Upper lobe of left lung (tissue), 4 donors: Measurements from ENCODE around the gene PHYKPL.

Experiments
- POLR2A ChIP-seq, 4 donors: fragments of 450-650 bp; IDR thresholded peaks; one replicate each; pipeline ENCODE4 v1.5.1; 2016 to 2017; ENCODE audit warnings: antibody characterized with exemption in 4 of 4, mild to moderate bottlenecking in 2 of 4
- TF ChIP-seq, protein P1 (sequence below), 6 experiments: fragments of 450-650 bp in 4 of 6; fragments of 200-600 bp in 2 of 6; sonication (generic) in 2 of 6; IDR thresholded peaks; one replicate each; pipeline ENCODE4 v1.5.1; 2016 to 2019; ENCODE audit warnings: antibody characterized with exemption in 6 of 6

DNA sequence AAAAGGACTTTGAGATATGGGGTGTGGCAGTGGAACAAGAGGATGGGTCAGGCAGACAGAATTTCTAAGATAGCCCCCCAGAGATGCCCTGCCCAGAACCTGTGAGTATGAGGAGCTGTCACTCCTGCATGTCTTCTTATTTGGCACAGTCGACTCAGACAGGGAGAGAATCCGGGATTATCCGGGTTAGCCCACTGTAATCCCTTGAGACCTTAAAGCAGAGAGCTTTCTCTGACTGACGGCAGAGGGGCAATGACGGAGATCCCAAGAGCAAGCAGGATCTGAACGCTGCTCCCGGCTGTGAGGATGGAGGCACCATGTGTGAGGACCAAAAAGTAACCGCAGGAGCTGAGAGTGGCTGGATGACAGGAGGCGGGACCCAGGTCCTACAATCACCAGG is 70.1 kb downstream of the PHYKPL start:
- TF ChIP-seq, protein P1, sequence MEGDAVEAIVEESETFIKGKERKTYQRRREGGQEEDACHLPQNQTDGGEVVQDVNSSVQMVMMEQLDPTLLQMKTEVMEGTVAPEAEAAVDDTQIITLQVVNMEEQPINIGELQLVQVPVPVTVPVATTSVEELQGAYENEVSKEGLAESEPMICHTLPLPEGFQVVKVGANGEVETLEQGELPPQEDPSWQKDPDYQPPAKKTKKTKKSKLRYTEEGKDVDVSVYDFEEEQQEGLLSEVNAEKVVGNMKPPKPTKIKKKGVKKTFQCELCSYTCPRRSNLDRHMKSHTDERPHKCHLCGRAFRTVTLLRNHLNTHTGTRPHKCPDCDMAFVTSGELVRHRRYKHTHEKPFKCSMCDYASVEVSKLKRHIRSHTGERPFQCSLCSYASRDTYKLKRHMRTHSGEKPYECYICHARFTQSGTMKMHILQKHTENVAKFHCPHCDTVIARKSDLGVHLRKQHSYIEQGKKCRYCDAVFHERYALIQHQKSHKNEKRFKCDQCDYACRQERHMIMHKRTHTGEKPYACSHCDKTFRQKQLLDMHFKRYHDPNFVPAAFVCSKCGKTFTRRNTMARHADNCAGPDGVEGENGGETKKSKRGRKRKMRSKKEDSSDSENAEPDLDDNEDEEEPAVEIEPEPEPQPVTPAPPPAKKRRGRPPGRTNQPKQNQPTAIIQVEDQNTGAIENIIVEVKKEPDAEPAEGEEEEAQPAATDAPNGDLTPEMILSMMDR (IDR thresholded peaks at IDR 0.05), result no peak
- TF ChIP-seq POLR2A (IDR thresholded peaks at IDR 0.05), result no peak
